ENCODE results near the gene FAM3B. TPM values are rescaled to one million over a fixed set of nuclear protein-coding genes. Genes with fewer than 3 reads are reported as not detected.

The FAM3B gene
- total and polyA plus RNA-seq, 2 experiments from 2014 or later = not detected

- no peak overlapping the region for H3K9ac ChIP-seq
- H3K4me3 ChIP-seq = no peak overlapping the region
- H3K36me3 ChIP-seq (ENCODE audit: low read depth) = no peaks in the 10 kb centered on the region
- no peak for DNase-seq
- no peaks in the 10 kb centered on the region; the same call in 1 of the 2 replicates for H3K27me3 ChIP-seq (replicated peaks; ENCODE audit: insufficient read depth)
- H3K79me2 ChIP-seq (ENCODE audit: insufficient read depth) = no peaks in the 10 kb centered on the region
- no peak overlapping the region for H3K27ac ChIP-seq
- no peak overlapping the region for H3K4me2 ChIP-seq (ENCODE audit: unreplicated experiment)
- no peak overlapping the region for H2AFZ ChIP-seq
- H3K4me1 ChIP-seq (ENCODE audit: insufficient read depth) = peaks cover 14% of the 10 kb centered on the region; the same call in 1 of the 2 replicates
- 73 to 88% methylated on average over 6 of the region's 6 CpGs for WGBS, 2 experiments (ENCODE audit: low coverage in 1 of 2, low lambda C conversion rate in 2 of 2, missing lambda C conversion rate in 2 of 2)
- peaks cover 12% of the 10 kb centered on the region for H3F3A ChIP-seq (ENCODE audit: insufficient read depth)
- H3K9me3 ChIP-seq (ENCODE audit: low read depth) = no peaks in the 10 kb centered on the region
- in situ Hi-C loops (cut with MboI) = no loop called here
- H3K9me2 ChIP-seq (ENCODE audit: insufficient read depth) = no peaks in the 10 kb centered on the region
- TF ChIP-seq EZH2phosphoT487 (IDR thresholded peaks at IDR 0.05; ENCODE audit: insufficient read depth, low read depth) = no peak
- no peak for TF ChIP-seq EZH2 (IDR thresholded peaks at IDR 0.05; ENCODE audit: insufficient read depth, poor library complexity, severe bottlenecking)
- no peaks in the 10 kb centered on the region for H4K20me1 ChIP-seq (ENCODE audit: insufficient read depth)
Measured at GRCh38 chr21:41364308-41364707, 47.7 kb downstream of the FAM3B start.

DNA sequence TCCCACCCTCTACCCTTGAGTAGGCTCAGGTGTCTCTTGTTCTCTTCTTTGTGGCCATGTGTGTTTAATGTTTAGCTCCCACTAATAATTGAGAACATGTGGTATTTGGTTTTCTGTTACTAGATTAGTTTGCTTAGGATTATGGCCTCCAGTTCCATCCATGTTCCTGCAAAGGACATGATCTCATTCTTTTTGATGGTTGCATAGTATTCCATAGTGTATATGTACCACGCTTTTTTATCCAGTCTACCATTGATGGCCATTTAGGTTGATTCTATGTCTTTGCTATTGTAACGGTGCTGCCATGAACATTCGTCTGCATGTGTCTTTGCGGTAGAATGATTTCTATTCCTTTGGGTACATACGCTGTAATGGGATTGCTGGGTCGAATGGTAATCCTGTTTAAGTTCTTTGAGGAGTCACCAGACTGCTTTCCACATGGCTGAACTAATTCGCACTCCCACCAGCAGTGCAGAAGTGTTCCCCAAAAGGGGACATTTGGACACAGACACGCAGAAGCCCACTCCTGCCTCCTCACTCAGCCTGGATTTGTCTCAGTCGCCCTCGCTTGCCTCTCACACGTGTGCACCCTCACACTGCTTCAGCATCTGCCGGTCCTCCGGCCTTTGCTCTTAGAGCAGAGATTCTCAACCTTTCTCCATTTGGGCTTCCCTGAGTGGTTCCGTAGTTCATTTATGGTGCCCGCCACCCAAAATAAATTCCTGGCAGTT lies 48.9 kb downstream of the FAM3B start:
- Histone ChIP-seq H4K20me1 (ENCODE audit: insufficient read depth) (no peaks in the 10 kb centered on the region), H3F3A (ENCODE audit: insufficient read depth) (peaks cover 12% of the 10 kb centered on the region), H3K9me2 (ENCODE audit: insufficient read depth) (no peaks in the 10 kb centered on the region), H3K27ac (no peak overlapping the region), H3K27me3 (replicated peaks; ENCODE audit: insufficient read depth) (no peaks in the 10 kb centered on the region; the same call in 1 of the 2 replicates), H3K9ac (no peak overlapping the region), H3K4me1 (ENCODE audit: insufficient read depth) (peaks cover 12% of the 10 kb centered on the region; the same call in 1 of the 2 replicates), H3K36me3 (ENCODE audit: low read depth) (no peaks in the 10 kb centered on the region), H3K4me3 (no peak overlapping the region), H3K79me2 (ENCODE audit: insufficient read depth) (no peaks in the 10 kb centered on the region), H3K9me3 (ENCODE audit: low read depth) (no peaks in the 10 kb centered on the region), H3K4me2 (ENCODE audit: unreplicated experiment) (no peak overlapping the region), H2AFZ (no peak overlapping the region)
- in situ Hi-C loops (cut with MboI) = no loop called here
- WGBS, 2 experiments (ENCODE audit: low coverage in 1 of 2, low lambda C conversion rate in 2 of 2, missing lambda C conversion rate in 2 of 2) = 87 to 88% methylated on average over 15 of the region's 15 CpGs
- DNase-seq = no peak
- TF ChIP-seq EZH2 (IDR thresholded peaks at IDR 0.05; ENCODE audit: insufficient read depth, poor library complexity, severe bottlenecking) = no peak
- no peak for TF ChIP-seq EZH2phosphoT487 (IDR thresholded peaks at IDR 0.05; ENCODE audit: insufficient read depth, low read depth)

GRCh38 chr21:41366522-41367151 lies 50.0 kb downstream of the FAM3B start:
- in situ Hi-C loops (cut with MboI) = no loop called here
- H4K20me1 ChIP-seq (ENCODE audit: insufficient read depth) = no peaks in the 10 kb centered on the region
- peaks cover 9% of the 10 kb centered on the region; the same call in 1 of the 2 replicates for H3K4me1 ChIP-seq (ENCODE audit: insufficient read depth)
- H3K4me3 ChIP-seq = no peak overlapping the region
- peak; percentile 50 for DNase-seq
- 81% methylated on average over 12 of the region's 12 CpGs for WGBS, 2 experiments (ENCODE audit: low coverage in 1 of 2, low lambda C conversion rate in 2 of 2, missing lambda C conversion rate in 2 of 2)
- no peak overlapping the region for H3K27ac ChIP-seq
- no peak overlapping the region for H3K9ac ChIP-seq
- no peaks in the 10 kb centered on the region for H3K36me3 ChIP-seq (ENCODE audit: low read depth)
- H3F3A ChIP-seq (ENCODE audit: insufficient read depth) = peaks cover 7% of the 10 kb centered on the region
- no peaks in the 10 kb centered on the region for H3K79me2 ChIP-seq (ENCODE audit: insufficient read depth)
- no peaks in the 10 kb centered on the region; the same call in 1 of the 2 replicates for H3K27me3 ChIP-seq (replicated peaks; ENCODE audit: insufficient read depth)
- no peaks in the 10 kb centered on the region for H3K9me3 ChIP-seq (ENCODE audit: low read depth)
- no peaks in the 10 kb centered on the region for H3K9me2 ChIP-seq (ENCODE audit: insufficient read depth)
- TF ChIP-seq EZH2 (IDR thresholded peaks at IDR 0.05; ENCODE audit: insufficient read depth, poor library complexity, severe bottlenecking) = no peak
- no peak for TF ChIP-seq EZH2phosphoT487 (IDR thresholded peaks at IDR 0.05; ENCODE audit: insufficient read depth, low read depth)
- no peak overlapping the region for H2AFZ ChIP-seq
- H3K4me2 ChIP-seq (ENCODE audit: unreplicated experiment) = no peak overlapping the region

- Histone ChIP-seq H3F3A (ENCODE audit: insufficient read depth) (peaks cover 4% of the 10 kb centered on the region), H3K9me2 (ENCODE audit: insufficient read depth) (no peaks in the 10 kb centered on the region), H3K79me2 (ENCODE audit: insufficient read depth) (no peaks in the 10 kb centered on the region), H3K9ac (no peak overlapping the region), H3K4me3 (no peak overlapping the region), H3K4me2 (ENCODE audit: unreplicated experiment) (no peak overlapping the region), H3K27me3 (replicated peaks; ENCODE audit: insufficient read depth) (no peaks in the 10 kb centered on the region; the same call in 1 of the 2 replicates), H2AFZ (no peak overlapping the region), H4K20me1 (ENCODE audit: insufficient read depth) (no peaks in the 10 kb centered on the region), H3K9me3 (ENCODE audit: low read depth) (no peaks in the 10 kb centered on the region), H3K4me1 (ENCODE audit: insufficient read depth) (peaks cover 4% of the 10 kb centered on the region; the same call in 1 of the 2 replicates), H3K27ac (no peak overlapping the region), H3K36me3 (ENCODE audit: low read depth) (no peaks in the 10 kb centered on the region)
- DNase-seq = no peak
- WGBS, 2 experiments (ENCODE audit: low coverage in 1 of 2, low lambda C conversion rate in 2 of 2, missing lambda C conversion rate in 2 of 2) = 45 to 48% methylated on average over 9 of the region's 9 CpGs
- in situ Hi-C loops (cut with MboI) = no loop called here
- TF ChIP-seq EZH2 (IDR thresholded peaks at IDR 0.05; ENCODE audit: insufficient read depth, poor library complexity, severe bottlenecking) (no peak), EZH2phosphoT487 (IDR thresholded peaks at IDR 0.05; ENCODE audit: insufficient read depth, low read depth) (no peak)
Measured at GRCh38 chr21:41367301-41367944, 50.8 kb downstream of the FAM3B start.

Data from GM23248 (cell line).